Measurements from ENCODE around the gene CHN1.

Gene CHN1

DNA sequence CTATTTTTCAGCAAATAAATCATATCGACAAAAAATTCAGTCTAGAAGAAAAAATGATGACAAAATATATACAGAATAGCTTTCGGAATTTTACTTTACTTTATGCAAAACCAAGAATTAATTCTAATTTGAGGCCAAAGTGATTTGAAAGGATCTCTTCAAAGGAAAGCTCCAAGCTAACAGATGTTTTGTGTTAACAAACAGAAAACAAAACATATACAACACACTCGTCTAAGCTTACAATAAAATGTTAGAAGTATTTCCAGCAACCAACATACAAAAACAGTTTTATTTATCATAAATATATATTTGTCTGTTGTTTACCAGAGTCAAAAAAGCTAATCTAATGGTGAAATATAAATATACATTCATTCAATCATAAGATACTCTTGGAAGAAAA is 122.8 kb downstream of the CHN1 start:
- no peak overlapping the region for H3K4me3 ChIP-seq (ENCODE audit: low read depth, low read length)
- TF ChIP-seq, protein P1, sequence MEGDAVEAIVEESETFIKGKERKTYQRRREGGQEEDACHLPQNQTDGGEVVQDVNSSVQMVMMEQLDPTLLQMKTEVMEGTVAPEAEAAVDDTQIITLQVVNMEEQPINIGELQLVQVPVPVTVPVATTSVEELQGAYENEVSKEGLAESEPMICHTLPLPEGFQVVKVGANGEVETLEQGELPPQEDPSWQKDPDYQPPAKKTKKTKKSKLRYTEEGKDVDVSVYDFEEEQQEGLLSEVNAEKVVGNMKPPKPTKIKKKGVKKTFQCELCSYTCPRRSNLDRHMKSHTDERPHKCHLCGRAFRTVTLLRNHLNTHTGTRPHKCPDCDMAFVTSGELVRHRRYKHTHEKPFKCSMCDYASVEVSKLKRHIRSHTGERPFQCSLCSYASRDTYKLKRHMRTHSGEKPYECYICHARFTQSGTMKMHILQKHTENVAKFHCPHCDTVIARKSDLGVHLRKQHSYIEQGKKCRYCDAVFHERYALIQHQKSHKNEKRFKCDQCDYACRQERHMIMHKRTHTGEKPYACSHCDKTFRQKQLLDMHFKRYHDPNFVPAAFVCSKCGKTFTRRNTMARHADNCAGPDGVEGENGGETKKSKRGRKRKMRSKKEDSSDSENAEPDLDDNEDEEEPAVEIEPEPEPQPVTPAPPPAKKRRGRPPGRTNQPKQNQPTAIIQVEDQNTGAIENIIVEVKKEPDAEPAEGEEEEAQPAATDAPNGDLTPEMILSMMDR (IDR thresholded peaks at IDR 0.05; ENCODE audit: low read depth, low read length, missing control alignments) = no peak
- no peak for DNase-seq (ENCODE audit: low read depth)

GRCh38 chr2:174881678-174882077 is 123.5 kb downstream of the CHN1 start:
- DNase-seq (ENCODE audit: low read depth) = no peak
- H3K4me3 ChIP-seq (ENCODE audit: low read depth, low read length) = no peak overlapping the region
- TF ChIP-seq, protein P1 (IDR thresholded peaks at IDR 0.05; ENCODE audit: low read depth, low read length, missing control alignments) = no peak

GRCh38 chr2:174878537-174879147 is 126.5 kb downstream of the CHN1 start:
- TF ChIP-seq, protein P1 (IDR thresholded peaks at IDR 0.05; ENCODE audit: low read depth, low read length, missing control alignments) = no peak
- H3K4me3 ChIP-seq (ENCODE audit: low read depth, low read length) = no peak overlapping the region

GRCh38 chr2:174877751-174878150 is 127.4 kb downstream of the CHN1 start:
- TF ChIP-seq, protein P1 (IDR thresholded peaks at IDR 0.05; ENCODE audit: low read depth, low read length, missing control alignments) = no peak
- DNase-seq (ENCODE audit: low read depth) = no peak
- H3K4me3 ChIP-seq (ENCODE audit: low read depth, low read length) = no peak overlapping the region

More at GRCh38 chr2:174878537-174879147, 126.5 kb downstream of the CHN1 start:
- DNase-seq (ENCODE audit: low read depth) = no peak

DNA sequence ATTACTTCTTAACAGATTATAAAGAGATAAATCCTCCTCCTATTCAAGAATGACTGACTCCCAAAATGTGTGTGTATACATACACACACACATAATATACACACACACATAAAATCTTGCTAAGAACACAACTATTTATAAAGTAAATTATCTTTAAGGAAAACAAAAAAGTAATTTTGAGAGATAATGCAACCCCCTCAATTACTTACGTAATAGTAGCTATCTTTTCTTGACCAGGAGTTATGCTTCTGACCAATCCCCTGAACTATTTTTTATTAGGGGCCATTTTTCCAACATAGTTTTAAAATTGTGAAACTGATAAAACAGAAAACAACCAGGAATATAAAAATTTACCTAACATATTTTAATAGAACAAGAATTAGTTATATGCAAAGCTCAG is 127.9 kb downstream of the CHN1 start:
- no peak overlapping the region for H3K4me3 ChIP-seq (ENCODE audit: low read depth, low read length)
- no peak for DNase-seq (ENCODE audit: low read depth)
- TF ChIP-seq, protein P1 (IDR thresholded peaks at IDR 0.05; ENCODE audit: low read depth, low read length, missing control alignments) = no peak

GRCh38 chr2:174874085-174874484 is 131.1 kb downstream of the CHN1 start:
- TF ChIP-seq, protein P1 (IDR thresholded peaks at IDR 0.05; ENCODE audit: low read depth, low read length, missing control alignments) = no peak
- H3K4me3 ChIP-seq (ENCODE audit: low read depth, low read length) = no peak overlapping the region
- no peak for DNase-seq (ENCODE audit: low read depth)

DNA sequence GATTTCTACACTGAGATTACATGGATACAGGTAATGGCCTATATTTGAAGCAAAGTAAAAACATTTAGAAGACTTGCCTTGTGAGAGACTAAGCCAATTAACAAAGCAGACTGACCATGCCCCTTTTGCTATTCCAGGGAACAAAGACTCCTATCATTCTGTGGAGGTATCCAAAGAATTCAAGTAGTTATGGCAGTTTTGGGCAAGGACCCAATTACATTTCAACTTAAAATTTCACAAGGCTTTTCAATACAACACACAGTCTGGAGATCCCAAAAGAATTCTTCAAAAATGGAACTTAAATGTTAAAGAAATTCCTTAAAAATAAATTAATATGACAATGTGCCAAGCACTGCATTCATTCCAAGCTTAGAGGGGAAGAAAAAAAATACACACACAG is 131.7 kb downstream of the CHN1 start:
- DNase-seq (ENCODE audit: low read depth) = no peak
- TF ChIP-seq, protein P1 (IDR thresholded peaks at IDR 0.05; ENCODE audit: low read depth, low read length, missing control alignments) = no peak
- no peak overlapping the region for H3K4me3 ChIP-seq (ENCODE audit: low read depth, low read length)
